Non-pigmented ciliary epithelial cell (primary cell): ENCODE measurements around the gene ABLIM1.

Experiments used
- DNase-seq: peaks from one replicate; pipeline ENCODE4 v3.0.0-alpha.2; 2010; ENCODE audit warnings: low read depth

ABLIM1 gene

DNA sequence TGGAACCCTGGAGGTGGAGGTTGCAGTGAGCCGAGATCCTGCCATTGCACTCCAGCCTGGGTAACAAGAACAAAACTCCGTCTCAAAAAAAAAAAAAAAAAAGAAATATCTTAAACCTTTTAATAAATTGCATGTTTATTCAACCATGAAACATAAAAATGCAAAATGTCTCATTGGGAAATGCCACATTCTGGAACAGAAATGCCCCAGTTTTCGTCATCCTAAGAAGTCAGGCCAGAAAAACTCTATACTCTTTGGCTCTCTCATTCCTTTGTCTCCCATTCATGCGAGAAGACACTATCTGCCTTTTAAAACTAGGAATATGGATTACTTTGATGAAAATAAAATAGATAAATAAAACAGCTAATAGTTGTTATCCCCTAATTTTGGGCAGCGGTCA lies 21.5 kb upstream of the ABLIM1 start:
- DNase-seq, result no peak

DNA sequence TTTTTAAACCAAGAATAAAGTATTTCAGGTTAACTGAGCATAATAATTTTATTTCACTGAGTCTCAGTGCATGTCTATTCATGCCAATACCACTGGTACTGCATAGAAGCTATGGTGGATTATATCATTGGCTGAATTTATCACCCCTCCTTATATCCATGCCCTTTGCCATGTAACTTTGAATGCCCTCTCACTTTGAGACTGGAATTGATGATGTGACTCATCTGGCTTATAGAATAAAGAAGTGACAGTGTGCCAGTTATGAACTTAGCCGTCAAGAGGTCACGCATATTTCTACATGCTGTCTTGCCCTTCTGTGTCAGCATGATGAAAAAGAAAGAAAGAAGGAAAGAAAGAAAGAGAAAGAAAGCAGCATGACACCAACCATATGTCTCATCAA lies 20.7 kb upstream of the ABLIM1 start:
- no peak for DNase-seq

DNA sequence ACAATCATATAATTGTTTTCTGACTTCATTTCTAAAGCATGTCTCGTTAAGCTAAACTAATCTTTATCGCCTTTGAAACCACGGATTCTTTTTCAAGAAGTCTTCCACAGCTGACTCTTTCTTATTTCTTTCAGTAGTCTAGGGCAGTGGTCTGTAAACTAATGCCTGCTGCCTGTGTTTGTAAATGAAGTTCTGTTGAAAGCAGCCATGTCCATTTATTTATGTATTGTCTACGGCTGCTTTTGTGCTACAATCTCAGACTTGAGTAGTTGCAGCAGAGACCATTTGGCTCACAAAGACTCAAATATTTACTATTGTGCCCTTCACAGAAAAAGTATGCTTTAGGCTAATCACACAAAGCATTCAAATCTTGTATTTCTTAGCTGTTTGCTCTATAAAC lies 20.3 kb upstream of the ABLIM1 start:
- no peak for DNase-seq

DNA sequence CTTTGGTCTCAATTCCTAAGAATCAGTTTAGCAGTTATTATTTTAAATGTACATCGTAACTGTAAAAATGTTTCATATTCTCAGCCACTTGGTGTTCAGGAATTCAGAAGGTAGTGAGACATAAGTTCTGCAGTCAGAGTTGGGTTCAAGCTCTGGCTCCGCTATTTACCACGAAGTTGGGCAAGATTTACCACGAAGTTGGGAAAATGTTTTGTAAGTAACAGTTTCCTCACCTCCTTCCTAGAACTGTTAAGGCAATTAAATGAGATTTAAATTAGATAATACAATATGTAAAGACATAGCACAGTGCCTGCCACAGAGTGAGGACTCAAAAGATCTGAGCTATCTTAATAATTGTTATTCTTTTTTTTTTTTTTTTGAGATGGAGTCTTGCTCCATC lies 16.3 kb upstream of the ABLIM1 start:
- DNase-seq, result no peak

DNA sequence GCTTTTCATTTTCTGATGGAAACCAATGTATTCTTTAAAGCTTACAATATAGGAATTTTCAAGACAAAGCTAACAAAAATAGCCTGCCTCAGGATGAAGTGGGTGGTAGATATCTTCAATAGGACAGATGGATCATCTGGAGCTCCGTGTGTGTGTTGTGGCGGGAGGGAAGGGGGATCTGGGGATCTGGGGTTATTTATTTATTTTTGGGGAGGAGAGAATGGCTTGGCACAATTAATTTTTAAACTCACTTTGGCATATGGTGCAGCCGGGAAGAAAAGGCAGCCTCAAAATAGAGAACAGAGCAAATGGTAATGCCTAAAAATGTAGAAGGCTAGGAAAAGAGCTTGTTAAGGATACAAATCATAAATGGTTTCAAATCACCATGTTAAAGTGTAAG lies 11.6 kb upstream of the ABLIM1 start:
- DNase-seq, result no peak

DNA sequence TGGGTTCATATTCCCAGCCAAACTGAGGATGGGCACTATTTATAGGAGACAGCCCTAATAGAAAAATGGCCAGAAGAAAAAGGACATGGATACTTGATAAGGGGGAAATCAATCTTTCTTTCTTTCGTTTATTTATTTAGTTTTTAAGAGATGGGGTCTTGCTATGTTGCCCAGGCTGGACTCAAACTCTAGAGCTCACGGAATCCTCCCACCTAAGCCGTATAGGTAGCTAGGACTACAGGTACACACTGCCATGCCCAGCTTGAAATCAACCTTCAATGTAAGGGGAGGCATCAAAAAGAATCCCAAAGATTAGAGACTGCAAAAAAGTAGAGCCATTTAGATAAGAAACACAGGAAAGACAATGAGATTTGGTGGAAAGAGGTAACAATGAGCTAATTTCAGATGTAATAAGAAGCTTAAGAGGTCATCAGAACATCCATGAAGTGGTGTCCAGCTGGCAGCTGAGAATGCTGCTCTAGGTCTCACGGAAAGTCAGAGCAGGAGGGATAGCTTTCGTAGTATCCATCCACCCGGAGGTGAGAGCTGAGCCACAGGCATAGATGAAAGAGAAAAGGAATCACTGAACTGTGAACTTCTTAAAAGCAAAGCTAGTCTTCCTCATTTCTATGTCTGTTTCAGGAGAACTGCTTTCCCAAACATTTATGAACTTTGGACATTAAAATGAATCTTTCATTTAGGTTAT lies 10.5 kb upstream of the ABLIM1 start:
- DNase-seq, result no peak

DNA sequence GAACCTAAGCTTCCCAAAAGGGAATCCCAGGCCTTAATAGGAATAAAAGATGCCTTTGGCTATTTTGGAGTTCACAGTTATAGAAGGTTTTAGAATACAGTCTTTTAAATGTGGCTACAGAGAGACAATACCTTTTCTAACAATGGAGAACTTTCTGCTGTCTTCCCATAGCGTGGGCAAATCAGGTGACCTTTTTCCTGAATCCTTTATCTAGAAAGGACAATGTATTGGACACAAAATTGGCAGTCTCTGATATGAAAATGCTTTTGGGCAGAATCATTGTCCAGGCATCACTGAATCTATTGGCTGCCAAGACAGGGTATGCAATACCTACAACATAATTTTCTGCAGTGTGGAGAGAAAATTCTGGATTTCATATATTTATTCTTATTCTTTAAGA lies 7.8 kb upstream of the ABLIM1 start:
- DNase-seq, result no peak

DNA sequence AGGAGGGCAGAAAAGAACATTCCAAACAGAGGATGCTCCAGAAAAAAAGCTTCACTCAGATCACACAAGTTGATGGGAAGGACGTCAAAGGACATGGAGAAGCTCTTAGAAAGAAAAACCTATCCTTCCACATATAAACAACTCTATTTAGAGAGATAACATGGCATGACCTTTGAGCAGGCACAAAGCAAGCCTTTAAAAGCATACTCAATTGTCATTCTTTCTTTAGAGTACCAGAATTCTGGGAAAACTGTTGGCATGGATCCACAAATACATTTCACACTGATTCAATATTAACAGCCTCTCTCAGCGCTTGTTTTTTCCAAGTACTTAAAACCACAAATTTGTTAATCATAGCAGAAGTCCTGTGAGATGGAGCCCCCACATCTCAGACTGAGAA lies 7.3 kb upstream of the ABLIM1 start:
- DNase-seq, result no peak

DNA sequence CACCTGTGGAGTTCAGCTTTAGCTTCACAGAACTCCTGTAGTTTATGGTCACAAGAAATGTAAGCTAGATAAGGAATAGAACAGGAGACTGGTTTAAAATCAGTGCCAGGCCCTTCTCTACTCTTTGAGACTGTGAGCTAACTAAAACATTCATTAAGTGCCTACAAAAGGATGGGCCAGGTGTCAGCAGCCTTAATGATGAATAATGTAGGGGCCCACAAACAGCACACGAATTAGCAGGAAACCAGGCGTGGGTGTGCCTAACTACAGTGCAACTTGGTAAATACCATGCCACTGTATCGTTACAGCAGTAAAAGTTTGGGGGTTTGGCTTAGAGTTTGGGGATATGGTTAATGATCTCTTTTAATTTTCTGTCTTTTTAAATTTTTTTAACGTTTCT lies 6.1 kb upstream of the ABLIM1 start:
- DNase-seq, result no peak

DNA sequence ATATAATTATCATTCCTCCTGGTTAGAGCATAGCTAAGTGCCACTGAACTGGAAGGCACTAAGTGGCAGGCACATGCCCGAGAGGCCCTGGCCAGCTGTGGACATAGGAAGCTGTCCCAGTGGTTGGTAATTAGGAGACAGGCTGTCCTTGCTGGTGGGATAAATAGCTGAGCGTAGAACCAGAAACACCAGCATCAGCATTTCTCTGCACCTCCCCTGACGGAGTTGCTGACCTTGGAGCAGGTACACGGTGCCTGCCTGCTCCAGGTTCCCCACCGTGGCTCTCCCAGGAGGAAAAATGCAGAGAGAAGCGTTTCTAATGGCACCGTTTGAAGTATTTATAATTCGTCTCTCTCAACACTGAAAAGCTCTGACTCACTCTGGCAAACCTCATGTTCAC lies 5.6 kb upstream of the ABLIM1 start:
- no peak for DNase-seq

DNA sequence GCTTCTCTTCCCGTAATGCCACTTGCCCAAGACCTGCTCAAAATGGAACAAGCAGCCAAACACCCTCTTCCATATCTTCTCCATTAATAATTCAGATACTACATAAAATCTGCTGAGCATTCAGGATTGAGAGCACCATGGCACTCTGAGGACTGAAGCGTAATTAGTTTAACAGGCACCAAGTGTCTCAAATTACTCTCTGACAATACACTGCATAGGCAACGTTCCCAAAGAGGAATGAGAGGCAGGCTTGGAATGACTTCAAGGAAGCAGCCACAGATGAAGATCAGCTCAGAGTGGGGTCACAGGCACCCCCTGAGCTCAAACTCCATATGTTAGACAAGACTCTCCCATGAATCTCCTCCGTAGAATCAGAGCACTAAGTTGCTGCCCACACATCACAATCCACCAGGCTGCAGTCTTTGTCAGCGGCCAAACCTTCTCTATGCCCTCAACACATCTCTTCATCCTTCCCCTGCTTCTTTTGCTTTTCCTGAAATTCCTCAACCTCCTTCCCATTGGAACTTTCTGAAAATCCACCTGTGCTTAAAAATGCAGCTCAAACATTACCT lies 4.7 kb upstream of the ABLIM1 start:
- DNase-seq, result no peak

DNA sequence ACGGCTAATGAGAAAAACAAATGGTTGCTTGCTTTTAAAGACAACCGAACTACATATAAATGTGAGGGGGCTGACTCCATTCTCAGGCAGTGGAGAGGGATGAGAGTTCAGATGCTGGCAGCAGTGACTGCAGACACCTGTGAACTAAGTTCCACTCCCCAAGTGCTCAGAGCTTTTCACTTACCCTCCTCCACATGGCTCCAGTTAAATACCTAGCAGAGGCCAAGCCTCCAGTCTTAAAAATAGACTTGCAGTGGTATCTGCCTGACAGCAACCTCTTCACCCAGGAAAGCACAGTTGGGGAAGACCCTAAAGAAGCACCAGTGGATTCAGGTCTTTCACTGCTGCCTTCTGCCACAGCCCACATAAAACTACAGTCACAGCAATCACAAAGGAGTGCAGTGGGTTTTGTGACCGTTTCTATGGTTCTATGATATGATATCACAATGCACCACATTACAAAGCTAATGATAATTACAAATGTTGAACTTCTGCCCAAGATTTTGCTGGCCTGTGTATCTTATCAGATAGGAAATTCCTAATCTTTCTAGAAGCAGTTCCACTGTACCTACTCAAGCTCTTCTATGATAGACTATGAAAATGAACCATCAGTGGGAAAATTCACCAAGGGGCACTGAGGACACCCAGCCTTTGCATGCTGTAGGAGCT lies 3.3 kb upstream of the ABLIM1 start:
- DNase-seq, result no peak

DNA sequence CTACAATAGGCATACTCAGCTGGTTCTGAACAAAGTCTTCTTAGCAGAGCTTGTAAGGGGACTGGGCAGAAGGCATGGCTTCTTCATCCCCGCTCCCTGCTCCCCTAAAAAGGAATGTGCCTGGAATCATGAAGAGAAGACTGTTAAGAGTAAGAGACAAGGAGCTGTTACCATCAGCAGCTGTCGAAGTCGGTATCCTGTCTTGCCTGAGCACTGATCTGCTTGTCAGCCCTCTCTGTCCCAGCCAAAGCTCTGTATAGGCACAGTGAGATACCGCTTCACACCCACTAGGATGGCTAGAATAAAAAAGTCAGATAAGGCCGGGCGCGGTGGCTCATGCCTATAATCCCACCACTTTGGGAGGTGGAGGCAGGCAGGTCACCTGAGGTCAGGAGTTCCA lies 2.4 kb downstream of the ABLIM1 start:
- no peak for DNase-seq

DNA sequence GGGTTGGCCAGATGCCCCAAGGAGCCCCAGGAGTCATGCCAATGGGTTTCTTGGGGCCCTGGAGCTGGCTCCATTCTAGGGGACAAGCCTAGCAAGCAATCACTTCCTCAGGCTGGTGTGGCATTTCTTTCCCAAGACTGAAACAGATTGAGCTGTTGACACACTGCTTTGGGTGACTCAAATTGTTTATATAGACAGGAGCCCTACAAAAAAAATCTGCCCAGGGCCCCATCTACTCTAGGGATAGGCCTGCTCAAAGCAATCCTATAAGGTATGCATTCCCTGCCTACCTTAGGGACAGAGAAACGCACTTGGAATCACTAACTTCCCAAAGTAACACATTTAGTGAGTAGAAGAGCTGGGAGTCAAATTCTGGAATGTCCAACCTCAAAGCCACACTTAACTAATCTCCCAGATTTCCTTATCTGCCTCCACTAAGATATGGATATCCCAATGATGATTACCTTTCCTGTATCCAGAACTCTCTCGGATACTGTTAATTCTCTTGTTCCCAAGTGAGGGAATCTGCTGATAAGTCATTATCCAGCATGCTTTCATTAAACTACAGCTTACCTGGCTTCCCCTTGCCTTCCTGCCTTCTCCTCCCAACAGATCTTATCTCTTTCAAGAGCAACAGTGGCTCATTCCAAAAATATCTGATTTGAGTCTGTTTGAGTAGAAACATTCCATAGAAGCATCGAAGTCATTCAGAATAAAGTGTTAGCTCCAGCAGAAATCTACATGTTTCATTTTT lies 3.1 kb downstream of the ABLIM1 start:
- DNase-seq, result no peak

DNA sequence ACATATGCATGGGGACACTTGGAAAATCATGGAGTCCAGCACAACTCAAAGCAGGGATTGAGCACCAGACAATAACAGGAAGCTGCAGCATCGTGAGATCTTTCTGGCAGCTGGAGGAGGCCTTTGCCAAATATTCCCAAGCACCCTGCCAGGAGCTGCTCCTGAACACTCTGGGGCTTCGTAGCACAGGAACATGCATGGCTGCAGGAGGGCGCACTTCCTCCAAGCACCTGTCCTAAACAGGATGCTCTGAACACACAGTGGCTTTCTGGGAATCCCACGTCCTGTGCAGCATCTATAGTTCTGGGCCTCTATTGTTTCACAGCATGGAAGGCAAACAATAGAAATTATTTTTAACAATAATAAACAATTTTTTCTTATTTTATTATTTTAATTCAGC lies 4.1 kb downstream of the ABLIM1 start:
- DNase-seq, result no peak

DNA sequence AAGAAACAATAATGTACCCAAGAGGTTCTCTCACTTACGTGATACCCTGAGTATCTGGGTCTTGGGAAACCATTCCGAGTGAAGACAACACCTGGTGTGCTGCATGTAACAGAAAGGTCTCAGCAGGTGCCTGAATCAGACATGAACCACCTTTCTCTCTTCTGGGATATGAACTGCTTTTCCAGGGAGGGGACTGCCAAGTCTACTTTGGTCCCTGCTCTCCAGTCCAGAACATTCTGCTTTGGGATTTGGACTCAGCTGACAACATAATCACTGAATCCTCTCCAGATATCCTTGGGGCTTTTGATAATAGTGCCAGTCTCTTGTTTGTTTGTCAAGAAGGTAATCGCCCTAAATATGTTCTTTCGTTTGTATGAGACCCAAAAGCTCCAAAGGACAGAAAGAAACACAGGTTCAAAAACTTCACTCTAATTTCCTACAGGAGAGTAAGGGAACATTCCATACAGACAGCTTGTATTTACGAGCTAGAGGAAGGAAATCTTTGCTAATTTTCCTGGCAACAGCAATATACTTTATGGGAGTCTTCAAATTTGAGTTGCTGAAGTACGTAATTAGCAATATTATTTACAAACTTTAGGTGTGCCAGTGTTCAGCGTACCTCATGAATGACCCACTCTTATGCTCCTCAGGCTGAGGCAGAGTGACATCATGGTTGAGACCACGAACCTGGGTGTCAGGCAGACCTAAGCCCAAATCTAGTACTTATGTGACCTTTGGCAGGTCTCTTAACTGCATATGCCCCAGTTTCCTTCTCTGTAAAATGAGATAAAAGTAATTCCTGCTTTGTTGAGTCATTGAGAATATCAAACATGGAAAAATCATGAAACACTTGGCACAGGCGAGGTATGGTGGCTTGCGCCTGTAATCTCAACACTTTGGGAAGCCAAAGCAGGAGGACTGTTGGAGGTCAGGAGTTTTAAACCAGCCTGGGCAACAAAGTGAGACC lies 5.4 kb downstream of the ABLIM1 start:
- no peak for DNase-seq

DNA sequence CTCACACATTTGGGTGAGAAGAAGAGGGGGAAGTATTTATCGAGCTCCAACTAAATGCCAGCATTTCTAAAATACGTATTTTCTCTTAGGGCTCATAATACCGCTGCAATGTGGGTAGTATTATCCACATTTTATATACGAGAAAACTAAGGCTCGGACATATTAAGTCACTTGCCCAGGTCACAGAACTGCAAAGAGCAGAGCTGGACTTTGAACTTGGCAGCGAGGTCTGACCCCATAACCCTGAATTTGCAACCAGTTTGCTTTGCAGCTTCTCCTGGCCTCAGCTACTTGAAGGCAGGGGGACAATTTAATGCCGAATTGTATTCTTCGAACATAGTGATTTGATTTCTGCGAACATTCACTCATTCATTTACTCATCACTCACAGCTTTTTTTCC lies 7.2 kb downstream of the ABLIM1 start:
- DNase-seq, result no peak

DNA sequence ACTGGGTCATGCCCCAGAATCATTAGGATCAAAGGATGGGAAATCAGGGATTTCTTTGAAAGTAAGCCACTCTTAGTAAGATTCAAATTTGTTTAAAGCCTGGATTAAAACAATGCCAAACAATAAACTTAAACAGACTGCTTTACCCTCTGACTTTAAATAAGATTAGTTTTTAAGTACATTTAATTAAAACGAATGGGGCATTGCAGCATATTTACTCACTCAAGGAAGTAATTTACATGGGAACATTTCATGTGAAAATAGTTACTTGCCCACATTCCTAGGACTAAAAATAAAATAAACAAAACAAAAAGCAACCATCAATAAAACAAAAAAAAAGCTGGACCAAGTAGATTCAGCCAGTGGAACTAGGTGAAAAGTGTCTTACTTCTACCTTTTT lies 7.8 kb downstream of the ABLIM1 start:
- DNase-seq, result no peak

DNA sequence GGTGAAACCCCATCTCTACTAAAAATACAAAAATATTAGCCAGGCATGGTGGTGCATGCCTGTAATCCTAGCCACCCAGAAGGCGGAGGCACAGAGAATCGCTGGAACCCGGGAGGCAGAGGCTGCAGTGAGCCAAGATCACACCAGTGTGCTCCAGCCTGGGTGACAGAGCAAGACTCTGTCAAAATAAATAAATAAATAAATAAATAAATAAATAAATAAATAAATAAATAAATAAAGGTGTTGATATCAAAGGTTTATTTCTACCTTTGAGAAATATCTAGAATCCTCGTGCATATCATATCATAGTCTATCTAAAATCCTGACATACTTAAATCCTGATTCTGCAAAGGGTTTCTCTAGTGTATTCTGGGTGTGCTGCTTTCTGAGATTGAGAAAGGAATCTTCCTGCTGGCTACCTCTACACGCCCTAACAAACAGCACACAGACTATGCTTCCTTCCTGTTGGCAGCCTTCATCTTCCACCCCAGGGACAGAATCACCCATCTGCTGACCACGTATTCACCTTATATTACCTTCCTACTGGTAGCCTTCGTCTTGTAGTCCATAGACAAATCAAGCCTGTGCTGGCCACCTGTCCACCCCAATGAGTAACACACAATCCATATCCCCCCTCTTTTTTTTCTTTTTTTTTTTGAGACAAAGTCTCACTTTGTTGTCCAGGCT lies 8.7 kb downstream of the ABLIM1 start:
- no peak for DNase-seq

DNA sequence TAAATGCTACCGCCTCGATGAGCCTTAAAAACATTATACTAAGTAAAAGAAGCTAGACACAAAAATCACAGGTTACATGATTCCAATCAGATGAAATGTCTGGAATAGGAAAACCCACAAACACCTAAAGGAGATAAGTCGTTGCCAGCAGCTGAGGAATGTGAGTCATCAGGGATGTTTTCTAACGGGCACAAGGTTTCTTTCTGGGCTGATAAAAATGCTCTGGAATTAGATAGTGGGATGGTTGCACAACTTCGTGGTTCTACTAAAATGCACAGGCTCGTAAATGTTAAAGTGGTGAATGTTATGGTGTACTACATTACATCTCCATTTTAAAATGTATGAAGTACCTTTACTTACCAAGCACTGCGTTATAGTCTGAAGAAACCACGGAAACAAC lies 9.7 kb downstream of the ABLIM1 start:
- DNase-seq, result no peak

DNA sequence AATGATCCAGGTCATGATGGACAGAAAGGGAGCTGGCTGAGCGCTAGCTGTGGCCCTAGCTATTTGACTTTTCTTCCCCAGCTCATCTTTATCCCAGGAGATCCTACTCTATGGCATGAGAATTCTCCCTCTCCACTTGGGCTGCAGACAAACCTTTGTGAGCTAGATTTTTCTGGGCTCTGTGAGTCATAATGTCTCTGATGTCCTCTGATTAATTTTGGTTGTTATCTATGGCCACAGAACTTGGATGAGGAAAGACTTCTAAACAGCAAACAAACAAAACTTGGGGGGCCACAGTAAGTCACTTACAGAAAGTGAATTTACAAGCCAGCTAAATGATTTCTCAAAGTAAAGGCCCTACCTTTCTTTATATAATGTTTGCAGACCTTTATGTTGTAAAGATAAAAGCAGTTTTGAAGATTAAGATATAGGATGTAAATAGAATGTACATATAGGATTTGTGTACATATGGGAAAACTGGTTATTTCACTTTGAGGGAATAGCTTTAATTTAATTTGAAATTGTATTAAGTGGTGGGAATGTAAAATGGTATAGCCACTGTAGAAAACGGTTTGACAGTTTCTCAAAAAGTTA lies 10.4 kb downstream of the ABLIM1 start:
- no peak for DNase-seq
